ENCODE data around the gene KIAA1755. TPM values are rescaled to one million over a fixed set of nuclear protein-coding genes. Genes with fewer than 3 reads are reported as not detected.

Gene KIAA1755
- total RNA-seq, 1 donor from 2014 or later = 0.06 TPM

DNA sequence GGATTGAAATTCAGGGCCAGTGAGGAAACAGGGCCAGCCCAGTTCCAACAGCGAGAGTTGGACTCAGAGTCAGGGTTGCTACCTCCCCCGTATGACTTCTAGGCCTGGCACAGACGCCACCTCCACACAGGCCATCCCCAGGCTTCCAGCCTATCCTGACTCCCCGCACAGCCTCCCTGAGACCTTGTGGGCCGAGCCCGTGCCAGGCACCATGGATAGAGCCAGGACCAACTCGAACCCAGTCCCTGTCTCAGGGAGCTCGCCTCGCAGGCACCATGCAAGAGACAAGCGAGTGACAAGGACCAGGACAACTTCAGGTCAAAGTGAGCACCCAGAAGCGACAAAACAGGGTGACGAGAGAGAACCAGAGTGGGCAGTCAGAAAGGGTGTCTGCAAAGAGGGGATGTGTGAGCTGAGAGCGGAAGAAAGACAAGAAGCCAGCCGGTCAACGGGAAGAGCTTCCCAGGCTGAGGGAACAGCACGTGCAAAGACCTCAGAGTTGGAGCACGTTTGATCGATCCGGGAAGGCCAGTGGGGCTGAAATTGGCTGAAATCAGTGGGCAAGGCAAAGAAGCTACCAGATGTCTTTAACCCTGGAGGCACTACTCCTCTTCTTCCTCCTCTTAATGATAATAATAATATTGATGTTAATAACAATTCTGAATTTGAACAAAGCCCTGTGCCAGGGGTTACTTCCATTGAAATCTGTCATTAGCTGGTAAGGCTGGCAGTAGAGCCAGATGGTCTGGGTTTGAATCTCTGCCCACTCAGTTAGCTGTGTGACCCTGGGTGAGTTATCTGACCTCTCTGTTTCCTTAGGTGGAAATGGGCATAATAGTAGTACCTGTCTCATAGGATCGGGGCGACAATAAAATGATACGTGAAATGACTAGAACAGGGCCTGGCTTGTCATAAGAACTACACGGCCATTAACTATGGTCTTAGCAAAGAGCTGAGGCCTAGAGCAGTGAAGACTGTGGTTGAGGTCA is 45.0 kb downstream of the KIAA1755 start:
- no peak for TF ChIP-seq CTCF (conservative IDR thresholded peaks at IDR 0.05; ENCODE audit: low read depth, low read length)
- no peak for DNase-seq (ENCODE audit: low read depth)
- H3K4me3 ChIP-seq (ENCODE audit: low read depth, low read length) = no peak overlapping the region

DNA sequence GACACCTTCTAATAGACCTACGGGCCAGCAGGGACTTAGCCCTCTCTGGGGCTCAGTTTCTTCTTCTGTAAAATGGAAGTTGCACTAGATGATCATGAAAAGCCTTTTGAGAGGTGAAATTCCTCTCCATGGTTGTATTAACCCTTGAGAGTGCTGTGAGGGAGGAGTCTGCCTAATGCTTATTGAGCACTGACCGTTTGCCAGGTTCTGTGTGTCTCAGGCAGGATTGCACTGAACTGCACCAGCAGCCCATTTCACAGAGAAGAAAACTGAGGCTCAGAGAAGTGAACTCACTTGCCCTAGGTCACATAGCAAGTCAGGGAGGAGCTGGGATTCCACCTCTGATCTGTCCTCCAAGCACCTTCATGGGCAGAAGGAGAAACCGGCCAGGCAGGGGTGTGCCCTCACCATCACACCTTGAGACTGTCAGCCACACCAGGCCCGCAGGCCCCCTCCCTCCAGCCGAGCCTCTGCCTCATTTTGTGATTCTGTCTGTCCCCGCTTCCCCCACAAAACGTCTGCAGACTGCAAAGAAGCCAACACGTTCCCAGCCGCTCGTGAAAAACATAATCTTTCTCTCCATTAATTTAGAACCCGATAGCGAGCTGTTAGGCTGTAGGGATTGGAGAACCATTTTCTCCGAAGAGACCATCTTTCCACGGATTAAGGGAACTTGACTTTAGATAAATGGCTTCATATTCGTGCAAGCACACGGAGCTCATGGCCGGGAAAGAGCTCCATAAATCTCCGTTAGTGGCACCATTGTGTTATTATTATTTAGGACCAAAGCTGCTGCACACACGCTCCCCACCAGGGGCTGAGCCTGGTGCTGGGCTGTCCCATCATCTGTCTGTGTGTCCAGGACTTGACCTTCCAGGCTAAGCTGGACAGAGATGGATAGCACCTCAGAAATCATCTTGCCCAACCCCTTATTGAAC is 46.0 kb downstream of the KIAA1755 start:
- H3K4me3 ChIP-seq (ENCODE audit: low read depth, low read length) = no peak overlapping the region
- peak; percentile 12 for TF ChIP-seq CTCF (conservative IDR thresholded peaks at IDR 0.05; ENCODE audit: low read depth, low read length)
- no peak for DNase-seq (ENCODE audit: low read depth)

DNA sequence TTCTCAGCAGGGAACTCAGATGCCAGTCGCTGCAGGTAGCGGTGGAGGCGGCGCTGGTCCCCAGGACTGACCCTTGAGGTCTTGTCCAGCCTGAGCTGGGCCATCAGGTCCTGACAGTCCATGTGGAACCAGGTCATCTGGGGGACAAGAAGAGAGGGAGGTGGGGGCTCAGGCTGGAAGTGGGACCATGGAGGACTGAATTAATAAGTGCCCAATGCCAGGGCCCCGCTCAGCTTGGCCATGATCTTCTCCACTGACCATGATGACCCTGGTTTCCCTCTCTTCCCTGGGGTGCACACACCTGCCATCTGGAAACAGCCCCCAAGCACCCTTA is 47.0 kb downstream of the KIAA1755 start:
- no peak for DNase-seq (ENCODE audit: low read depth)
- TF ChIP-seq CTCF (conservative IDR thresholded peaks at IDR 0.05; ENCODE audit: low read depth, low read length) = no peak
- H3K4me3 ChIP-seq (ENCODE audit: low read depth, low read length) = no peak overlapping the region

DNA sequence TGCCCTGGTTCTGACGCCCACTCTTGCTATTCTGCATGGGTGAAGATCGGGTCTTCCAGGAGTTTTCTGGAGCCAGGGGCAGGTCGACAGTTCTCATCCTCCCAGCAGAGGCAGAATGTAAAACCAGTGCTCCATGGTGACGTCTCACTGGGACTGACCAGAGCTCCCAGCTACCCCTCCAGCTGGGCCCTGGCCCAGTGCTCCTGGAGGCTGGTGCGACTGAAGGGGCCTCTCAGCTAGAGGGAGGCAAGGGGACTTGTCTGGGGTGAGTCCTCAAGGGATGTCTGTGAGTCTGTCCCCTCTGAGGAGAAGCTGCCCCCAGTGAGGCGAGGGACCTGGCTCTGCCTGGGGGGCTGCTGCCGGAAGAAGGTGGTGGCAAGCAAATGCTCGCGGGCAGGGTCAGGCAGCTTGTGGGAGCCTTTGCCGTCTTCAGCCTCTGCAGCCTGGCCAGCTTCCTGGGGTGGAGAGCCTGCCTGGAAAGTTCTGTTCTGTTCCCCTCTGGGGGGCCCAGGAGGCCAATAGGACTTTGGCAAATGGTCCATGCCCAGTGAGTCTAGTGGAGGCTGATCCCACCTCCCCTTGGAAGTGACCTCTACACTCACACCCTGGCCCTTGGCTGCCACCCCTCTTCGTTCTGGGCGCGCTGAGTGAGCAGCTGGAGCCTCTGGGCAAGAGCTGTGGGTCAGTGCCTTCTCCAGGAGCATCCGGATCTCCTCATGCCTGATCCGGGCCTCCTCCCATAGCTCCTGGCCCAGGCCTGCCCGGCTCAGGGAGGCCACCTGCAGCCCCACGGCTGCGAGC is 47.5 kb downstream of the KIAA1755 start:
- TF ChIP-seq CTCF (conservative IDR thresholded peaks at IDR 0.05; ENCODE audit: low read depth, low read length) = no peak
- no peak overlapping the region for H3K4me3 ChIP-seq (ENCODE audit: low read depth, low read length)
- DNase-seq (ENCODE audit: low read depth) = no peak

- no peak for DNase-seq (ENCODE audit: low read depth)
- TF ChIP-seq CTCF (conservative IDR thresholded peaks at IDR 0.05; ENCODE audit: low read depth, low read length) = no peak
- no peak overlapping the region for H3K4me3 ChIP-seq (ENCODE audit: low read depth, low read length)
Measured at GRCh38 chr20:38211200-38212097, 49.1 kb downstream of the KIAA1755 start.
